Esophagus muscularis mucosa (tissue), 4 donors: ENCODE measurements around the gene ARID1B.

Experiments
- EP300 ChIP-seq: sonication (generic); formaldehyde crosslinking; IDR thresholded peaks from one replicate; pipeline ENCODE4 v1.6.1; 2017; ENCODE audit warnings: antibody characterized with exemption
- POLR2A ChIP-seq: fragments of 450-650 bp; IDR thresholded peaks from one replicate; pipeline ENCODE4 v1.6.1; 2017; ENCODE audit warnings: antibody characterized with exemption, moderate library complexity, mild to moderate bottlenecking, low read depth
- POLR2AphosphoS5 ChIP-seq, 2 donors: sonication (generic); formaldehyde crosslinking; IDR thresholded peaks; one replicate each; pipeline ENCODE4 v1.6.1; 2017; ENCODE audit warnings: antibody characterized with exemption in 2 of 2
- TF ChIP-seq, protein P1 (sequence below), 3 experiments: fragments of 200-600 bp in 2 of 3; fragments of 450-650 bp in 1 of 3; sonication (generic) in 2 of 3; IDR thresholded peaks; one replicate each; pipeline ENCODE4 v1.5.1; 2017 to 2019; ENCODE audit warnings: antibody characterized with exemption in 3 of 3, mild to moderate bottlenecking in 2 of 3, moderate library complexity in 1 of 3

DNA sequence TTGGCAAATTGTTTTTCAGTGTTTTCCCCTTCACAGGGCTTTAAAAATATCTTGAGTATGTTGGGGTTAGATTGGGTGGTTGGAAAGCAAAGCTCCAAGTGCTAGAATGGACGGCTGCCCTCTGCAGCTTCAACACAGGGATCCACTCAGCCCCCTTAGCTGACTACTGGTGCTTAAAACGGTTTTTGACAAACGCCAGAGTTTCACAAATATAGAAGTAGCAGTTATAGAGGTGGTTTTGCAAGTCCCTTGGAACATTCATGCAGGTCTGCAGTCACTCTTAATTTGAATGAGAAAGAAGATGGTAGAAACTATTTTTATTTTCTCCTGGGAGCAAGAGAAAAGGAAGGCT lies 175.9 kb downstream of the ARID1B start:
- TF ChIP-seq, protein P1, sequence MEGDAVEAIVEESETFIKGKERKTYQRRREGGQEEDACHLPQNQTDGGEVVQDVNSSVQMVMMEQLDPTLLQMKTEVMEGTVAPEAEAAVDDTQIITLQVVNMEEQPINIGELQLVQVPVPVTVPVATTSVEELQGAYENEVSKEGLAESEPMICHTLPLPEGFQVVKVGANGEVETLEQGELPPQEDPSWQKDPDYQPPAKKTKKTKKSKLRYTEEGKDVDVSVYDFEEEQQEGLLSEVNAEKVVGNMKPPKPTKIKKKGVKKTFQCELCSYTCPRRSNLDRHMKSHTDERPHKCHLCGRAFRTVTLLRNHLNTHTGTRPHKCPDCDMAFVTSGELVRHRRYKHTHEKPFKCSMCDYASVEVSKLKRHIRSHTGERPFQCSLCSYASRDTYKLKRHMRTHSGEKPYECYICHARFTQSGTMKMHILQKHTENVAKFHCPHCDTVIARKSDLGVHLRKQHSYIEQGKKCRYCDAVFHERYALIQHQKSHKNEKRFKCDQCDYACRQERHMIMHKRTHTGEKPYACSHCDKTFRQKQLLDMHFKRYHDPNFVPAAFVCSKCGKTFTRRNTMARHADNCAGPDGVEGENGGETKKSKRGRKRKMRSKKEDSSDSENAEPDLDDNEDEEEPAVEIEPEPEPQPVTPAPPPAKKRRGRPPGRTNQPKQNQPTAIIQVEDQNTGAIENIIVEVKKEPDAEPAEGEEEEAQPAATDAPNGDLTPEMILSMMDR (IDR thresholded peaks at IDR 0.05): no peak
- TF ChIP-seq EP300 (no peak), POLR2A (no peak), POLR2AphosphoS5 (IDR thresholded peaks at IDR 0.05) (no peak)
